OCI-LY3 (cell line): Measurements from ENCODE around the gene SMG7.

Experiments
- H2AFZ ChIP-seq: fragments of 200-600, 300-600 bp; shearing (Covaris generic); 2 replicates; pipeline ENCODE4 v1.6.0; 2014; ENCODE audit warnings: antibody characterized with exemption, low read depth, low read length
- H3K27ac ChIP-seq: fragments of 200-600, 300-600 bp; sonication (generic); 2 replicates; pipeline ENCODE4 v1.5.1; 2014; ENCODE audit warnings: mild to moderate bottlenecking, low read length, moderate library complexity, mixed read lengths
- H3K27me3 ChIP-seq: fragments of 200-600, 300-600 bp; sonication (generic); 2 replicates; pipeline ENCODE4 v1.6.1; 2014; ENCODE audit warnings: low read depth, low read length, mixed read lengths
- H3K36me3 ChIP-seq: fragments of 200-600, 300-600 bp; sonication (generic); replicated peaks from 2 replicates; pipeline ENCODE3; 2014; ENCODE audit warnings: low read depth, low read length, mixed read lengths
- H3K4me1 ChIP-seq: fragments of 300-600, 200-600 bp; sonication (generic); 2 replicates; pipeline ENCODE4 v1.6.1; 2014; ENCODE audit warnings: low read length, mixed read lengths
- H3K4me2 ChIP-seq: fragments of 200-600, 300-600 bp; sonication (generic); 2 replicates; pipeline ENCODE4 v1.6.1; 2014; ENCODE audit warnings: low read length, mixed read lengths
- H3K4me3 ChIP-seq: fragments of 300-600, 200-600 bp; sonication (generic); 2 replicates; pipeline ENCODE4 v1.5.1; 2014; ENCODE audit warnings: antibody characterized with exemption, mild to moderate bottlenecking, low read length, moderate library complexity
- H3K79me2 ChIP-seq: fragments of 300-600, 200-600 bp; shearing (Covaris generic); 2 replicates; pipeline ENCODE4 v1.6.1; 2014; ENCODE audit warnings: mild to moderate bottlenecking, low read length, mixed read lengths
- H3K9ac ChIP-seq: fragments of 300-600, 200-600 bp; shearing (Covaris generic); 2 replicates; pipeline ENCODE4 v1.6.0; 2014; ENCODE audit warnings: mild to moderate bottlenecking, low read length, moderate library complexity
- H3K9me3 ChIP-seq: fragments of 200-600, 300-600 bp; shearing (Covaris generic); 2 replicates; pipeline ENCODE4 v1.6.1; 2014; ENCODE audit warnings: low read length, mixed read lengths; ENCODE audit not compliant: insufficient read depth
- H4K20me1 ChIP-seq: fragments of 200-600, 300-600 bp; sonication (generic); 2 replicates; pipeline ENCODE4 v1.6.1; 2016; ENCODE audit warnings: low read length, mixed read lengths; ENCODE audit not compliant: insufficient read depth
- CTCF ChIP-seq: fragments of 200-600, 300-600 bp; sonication (generic); IDR thresholded peaks from 2 replicates; pipeline ENCODE4 v1.5.1; 2014; ENCODE audit warnings: antibody characterized with exemption, low read length, low read depth
- EZH2phosphoT487 ChIP-seq: fragments of 200-600 bp; shearing (Covaris generic); IDR thresholded peaks from 2 replicates; pipeline ENCODE4 v1.6.1; 2018; ENCODE audit warnings: antibody characterized with exemption, mixed run types, low read depth

Gene SMG7

GRCh38 chr1:183552891-183553290, 80.6 kb downstream of the SMG7 start:
- Histone ChIP-seq H3K27ac (peak overlapping the region; percentile 31), H4K20me1 (peaks cover 12% of the 10 kb centered on the region; the same call in 1 of the 2 replicates), H3K4me1 (no peaks in the 10 kb centered on the region), H3K9me3 (no peaks in the 10 kb centered on the region), H3K4me2 (no peak overlapping the region), H2AFZ (no peak overlapping the region), H3K79me2 (0 out of 2 replicates have a peak, but pooled peaks cover 3% of the 10 kb centered on the region), H3K4me3 (no peak overlapping the region), H3K9ac (no peak overlapping the region), H3K27me3 (no peaks in the 10 kb centered on the region), H3K36me3 (peaks cover 94% of the 10 kb centered on the region)
- no peak for TF ChIP-seq CTCF
- no peak for TF ChIP-seq EZH2phosphoT487

- H3K4me1 ChIP-seq = no peaks in the 10 kb centered on the region
- H3K4me3 ChIP-seq = no peak overlapping the region
- H4K20me1 ChIP-seq = peaks cover 13% of the 10 kb centered on the region; the same call in 1 of the 2 replicates
- no peak overlapping the region for H3K9ac ChIP-seq
- H2AFZ ChIP-seq = no peak overlapping the region
- H3K36me3 ChIP-seq = peaks cover 93% of the 10 kb centered on the region
- no peaks in the 10 kb centered on the region for H3K27me3 ChIP-seq
- TF ChIP-seq EZH2phosphoT487 (no peak), CTCF (no peak)
- no peak overlapping the region for H3K4me2 ChIP-seq
- peak overlapping the region; percentile 31 for H3K27ac ChIP-seq
- H3K9me3 ChIP-seq = no peaks in the 10 kb centered on the region
- 0 out of 2 replicates have a peak, but pooled peaks cover 3% of the 10 kb centered on the region for H3K79me2 ChIP-seq
Measured at GRCh38 chr1:183553331-183553730, 81.0 kb downstream of the SMG7 start.

- H3K4me2 ChIP-seq = no peak overlapping the region
- H3K79me2 ChIP-seq = 0 out of 2 replicates have a peak, but pooled peaks cover 3% of the 10 kb centered on the region
- H3K27me3 ChIP-seq = no peaks in the 10 kb centered on the region
- H3K9me3 ChIP-seq = no peaks in the 10 kb centered on the region
- H3K36me3 ChIP-seq = peaks cover 91% of the 10 kb centered on the region
- no peak overlapping the region for H3K9ac ChIP-seq
- no peak overlapping the region for H2AFZ ChIP-seq
- H3K4me1 ChIP-seq = no peaks in the 10 kb centered on the region
- peak overlapping the region; percentile 31 for H3K27ac ChIP-seq
- H3K4me3 ChIP-seq = no peak overlapping the region
- peaks cover 13% of the 10 kb centered on the region; the same call in 1 of the 2 replicates for H4K20me1 ChIP-seq
- TF ChIP-seq EZH2phosphoT487 = no peak
- no peak for TF ChIP-seq CTCF
Measured at GRCh38 chr1:183553764-183554163, 81.5 kb downstream of the SMG7 start.

GRCh38 chr1:183554577-183554976, 82.3 kb downstream of the SMG7 start:
- Histone ChIP-seq H3K36me3 (peaks cover 90% of the 10 kb centered on the region), H3K79me2 (0 out of 2 replicates have a peak, but pooled peaks cover 3% of the 10 kb centered on the region), H3K4me2 (no peak overlapping the region), H3K4me1 (no peaks in the 10 kb centered on the region), H4K20me1 (peaks cover 13% of the 10 kb centered on the region; the same call in 1 of the 2 replicates), H3K9me3 (no peaks in the 10 kb centered on the region), H3K4me3 (no peak overlapping the region), H3K9ac (no peak overlapping the region), H3K27ac (peak overlapping the region; percentile 34; the same call in 1 of the 2 replicates), H3K27me3 (no peaks in the 10 kb centered on the region), H2AFZ (no peak overlapping the region)
- TF ChIP-seq EZH2phosphoT487 (no peak), CTCF (no peak)
